NOMO-1 treated with dmso at 0.1 percent for 144 hours (cell line): ENCODE measurements around the gene ATXN2L.

Source experiments
- DNase-seq: peaks from one replicate; lab custom pipeline; 2025; ENCODE audit not compliant: unreplicated experiment; lab: John Stamatoyannopoulos, UW

Gene ATXN2L

GRCh38 chr16:28835864-28836760 is 13.3 kb downstream of the ATXN2L start:
- DNase-seq = no peak

- DNase-seq = no peak
Observed at GRCh38 chr16:28836761-28837064, 13.9 kb downstream of the ATXN2L start.

- no peak for DNase-seq
Observed at GRCh38 chr16:28837672-28838557, 15.1 kb downstream of the ATXN2L start.

GRCh38 chr16:28838558-28838918 is 15.7 kb downstream of the ATXN2L start:
- no peak for DNase-seq

- DNase-seq = no peak
Observed at GRCh38 chr16:28839004-28839639, 16.3 kb downstream of the ATXN2L start.

- DNase-seq = no peak
Observed at GRCh38 chr16:28839899-28840298, 17.1 kb downstream of the ATXN2L start.

- DNase-seq = no peak
Observed at GRCh38 chr16:28842696-28843095, 19.9 kb downstream of the ATXN2L start.

- no peak for DNase-seq
Observed at GRCh38 chr16:28843766-28844165, 21.0 kb downstream of the ATXN2L start.

GRCh38 chr16:28844226-28844885 is 21.6 kb downstream of the ATXN2L start:
- DNase-seq = no peak

GRCh38 chr16:28845293-28845692 is 22.5 kb downstream of the ATXN2L start:
- peak; percentile 5 for DNase-seq

- DNase-seq = no peak
Observed at GRCh38 chr16:28845761-28846079, 22.9 kb downstream of the ATXN2L start.

GRCh38 chr16:28846080-28846932 is 23.5 kb downstream of the ATXN2L start, which contains the start of gene TUFM:
TUFM (minus strand) TSS chr16:28846348; CDS start chr16:28846269, 79 bp downstream.
- DNase-seq = peak; percentile 99

GRCh38 chr16:28846933-28847273 is 24.1 kb downstream of the ATXN2L start:
- no peak for DNase-seq

- no peak for DNase-seq
Observed at GRCh38 chr16:28858421-28858820, 35.6 kb downstream of the ATXN2L start.

GRCh38 chr16:28859326-28859725 is 36.5 kb downstream of the ATXN2L start:
- DNase-seq = no peak

GRCh38 chr16:28863929-28864793 is 41.4 kb downstream of the ATXN2L start:
- DNase-seq = no peak

GRCh38 chr16:28865001-28865688 is 42.3 kb downstream of the ATXN2L start:
- DNase-seq = no peak

- DNase-seq = no peak
Observed at GRCh38 chr16:28865722-28866453, 43.1 kb downstream of the ATXN2L start.
